Stomach (tissue), 9 donors: ENCODE data around the gene OTOGL. TPM values are rescaled to one million over a fixed set of nuclear protein-coding genes. Genes with fewer than 3 reads are reported as not detected.

ENCODE experiments used
- DNase-seq, 2 donors: peaks; one replicate each; pipeline versions ENCODE4 v3.0.0 to v3.0.0-alpha.2; 2013 to 2019
- H3K27ac ChIP-seq, 5 donors: fragments of 200-600 bp in 4 of 5; sonication (generic) in 4 of 5; one replicate each; pipeline ENCODE4 v1.5.1; 2013 to 2019; ENCODE audit warnings: mild to moderate bottlenecking in 1 of 5, moderate library complexity in 1 of 5
- H3K27me3 ChIP-seq, 3 donors: fragments of 200-600 bp; sonication (generic); one replicate each; pipeline ENCODE4 v1.5.1; 2017 to 2019; ENCODE audit warnings: mixed run types in 1 of 3
- H3K36me3 ChIP-seq, 4 donors: fragments of 200-600 bp; sonication (generic); 1 replicate in 3 of 4; 2 replicates in 1 of 4; pipeline ENCODE4 v1.5.1; 2016 to 2019
- H3K4me1 ChIP-seq, 4 donors: fragments of 200-600 bp; sonication (generic); one replicate each; pipeline ENCODE4 v1.5.1; 2016 to 2019
- H3K4me3 ChIP-seq, 4 donors: fragments of 200-600 bp; sonication (generic) in 3 of 4; one replicate each; pipeline ENCODE4 v1.5.1; 2016 to 2019; ENCODE audit warnings: mild to moderate bottlenecking in 1 of 4
- H3K9me3 ChIP-seq, 4 donors: fragments of 200-600 bp; sonication (generic); one replicate each; pipeline ENCODE4 v1.5.1; 2016 to 2019
- EP300 ChIP-seq: sonication (generic); formaldehyde crosslinking; IDR thresholded peaks from one replicate; pipeline ENCODE4 v1.6.1; 2017; ENCODE audit warnings: antibody characterized with exemption
- POLR2A ChIP-seq, 4 donors: fragments of 450-650 bp; IDR thresholded peaks; one replicate each; pipeline ENCODE4 v1.6.1; 2016; ENCODE audit warnings: antibody characterized with exemption in 4 of 4, control low read depth in 2 of 4, mild to moderate bottlenecking in 1 of 4, moderate library complexity in 1 of 4
- POLR2AphosphoS5 ChIP-seq, 3 donors: sonication (generic); formaldehyde crosslinking; IDR thresholded peaks; one replicate each; pipeline ENCODE4 v1.6.1; 2016; ENCODE audit warnings: antibody characterized with exemption in 3 of 3
- WGBS, 5 donors: extraction: QIAGEN DNeasy Blood & Tissue Kit in 3 of 5; methylation state at CpG; one replicate each; pipeline versions ENCODE4 v1.1.5 to v1.1.7; 2013 to 2018; 5-methylcytosine and 5-hydroxymethylcytosine counted together
- intact Hi-C: fragments of 100-400 bp; cut with DNase I; formaldehyde crosslinking; loops from one replicate; pipeline ENCODE4 v1.15.1; 2023; ENCODE audit warnings: low total_unique reads
- polyA plus RNA-seq, 3 donors: library from polyadenylated mRNA; stranded (reverse); fragments of 200-250 nt; gene quantifications; one replicate each; pipeline ENCODE4 v1.2.3, GENCODE V29; 2013
- total RNA-seq, 5 donors: library from RNA; depleted of rRNA; stranded (reverse); fragments of >200 nt; gene quantifications; one replicate each; pipeline versions ENCODE4 v1.1.0 to v1.2.3, GENCODE V29; 2014 to 2016
- TF ChIP-seq, protein P1 (sequence below), 7 experiments: fragments of 450-650 bp in 4 of 7; fragments of 200-600 bp in 3 of 7; sonication (generic) in 3 of 7; IDR thresholded peaks; one replicate each; pipeline ENCODE4 v1.5.1; 2016 to 2019; ENCODE audit warnings: antibody characterized with exemption in 7 of 7, control low read depth in 2 of 7, mild to moderate bottlenecking in 1 of 7
- donor health status: healthy with polysubstance abuse.
- donor health status: Bipolar disorder and iron deficiency.
- donor health status: healthy.

The OTOGL gene
- total and polyA plus RNA-seq, 8 donors: 0.58 to 1.7 (median 0.99) TPM; not detected in 4

DNA sequence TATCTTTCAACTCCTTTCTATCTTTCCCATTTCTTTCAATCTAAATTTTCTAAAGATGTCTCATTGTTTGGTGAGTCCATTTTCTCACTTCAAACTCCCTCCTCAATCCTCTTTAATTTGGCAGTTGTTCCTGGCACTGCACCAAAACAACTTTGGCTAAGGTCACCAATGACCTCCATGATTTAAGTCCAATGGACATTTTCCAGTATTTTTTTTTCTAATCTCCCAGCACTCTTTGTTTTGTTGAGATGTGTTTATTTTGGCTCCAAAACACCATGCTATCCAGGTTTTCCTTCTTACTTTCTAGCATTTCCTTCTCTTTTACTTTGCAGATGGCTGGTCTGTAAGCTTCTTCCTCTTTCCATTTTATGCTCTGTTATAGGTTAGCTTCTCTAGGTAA is 42.5 kb upstream of the OTOGL start:
- Histone ChIP-seq H3K27ac (no peak overlapping the region), H3K27me3 (no peaks in the 10 kb centered on the region), H3K4me3 (no peak overlapping the region), H3K4me1 (peaks cover 0 to 44% (median 14%) of the 10 kb centered on the region in 4 donors), H3K9me3 (no peaks in the 10 kb centered on the region), H3K36me3 (no peaks in the 10 kb centered on the region)
- peak; percentile 37 to 77 for DNase-seq
- TF ChIP-seq POLR2AphosphoS5 (IDR thresholded peaks at IDR 0.05) (peak in 2 of 3 donors; percentile 23 to 41), POLR2A (IDR thresholded peaks at IDR 0.05) (no peak)
- intact Hi-C loops: no loop called here

DNA sequence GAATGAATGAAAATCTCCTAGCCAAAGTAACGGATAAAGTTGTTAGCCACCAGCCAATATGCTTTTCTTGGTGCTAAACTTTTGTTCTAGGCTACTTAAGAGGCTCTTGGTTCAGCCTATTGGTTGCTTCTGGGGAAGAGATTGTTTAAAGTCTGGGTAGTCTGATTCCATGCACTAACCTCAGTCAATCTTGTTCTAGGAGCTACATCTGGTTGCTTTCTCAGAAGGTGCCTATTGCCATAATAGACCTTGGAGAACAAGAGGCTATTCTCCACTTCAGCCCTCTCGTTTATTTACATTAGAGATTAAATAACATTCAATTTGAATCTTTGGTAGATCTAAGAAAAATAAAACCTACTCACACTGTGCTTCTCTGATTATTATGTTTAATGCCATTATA is 40.8 kb upstream of the OTOGL start:
- TF ChIP-seq EP300 (no peak), POLR2AphosphoS5 (IDR thresholded peaks at IDR 0.05) (no peak)
- TF ChIP-seq, protein P1, sequence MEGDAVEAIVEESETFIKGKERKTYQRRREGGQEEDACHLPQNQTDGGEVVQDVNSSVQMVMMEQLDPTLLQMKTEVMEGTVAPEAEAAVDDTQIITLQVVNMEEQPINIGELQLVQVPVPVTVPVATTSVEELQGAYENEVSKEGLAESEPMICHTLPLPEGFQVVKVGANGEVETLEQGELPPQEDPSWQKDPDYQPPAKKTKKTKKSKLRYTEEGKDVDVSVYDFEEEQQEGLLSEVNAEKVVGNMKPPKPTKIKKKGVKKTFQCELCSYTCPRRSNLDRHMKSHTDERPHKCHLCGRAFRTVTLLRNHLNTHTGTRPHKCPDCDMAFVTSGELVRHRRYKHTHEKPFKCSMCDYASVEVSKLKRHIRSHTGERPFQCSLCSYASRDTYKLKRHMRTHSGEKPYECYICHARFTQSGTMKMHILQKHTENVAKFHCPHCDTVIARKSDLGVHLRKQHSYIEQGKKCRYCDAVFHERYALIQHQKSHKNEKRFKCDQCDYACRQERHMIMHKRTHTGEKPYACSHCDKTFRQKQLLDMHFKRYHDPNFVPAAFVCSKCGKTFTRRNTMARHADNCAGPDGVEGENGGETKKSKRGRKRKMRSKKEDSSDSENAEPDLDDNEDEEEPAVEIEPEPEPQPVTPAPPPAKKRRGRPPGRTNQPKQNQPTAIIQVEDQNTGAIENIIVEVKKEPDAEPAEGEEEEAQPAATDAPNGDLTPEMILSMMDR (IDR thresholded peaks at IDR 0.05): no peak
- intact Hi-C loops: no loop called here
- H3K4me3 ChIP-seq: no peak overlapping the region
- no peaks in the 10 kb centered on the region for H3K27me3 ChIP-seq
- WGBS, 5 donors: 24 to 50% (median 38%) methylated on average over 2 of the region's 2 CpGs
- H3K9me3 ChIP-seq: no peaks in the 10 kb centered on the region
- no peaks in the 10 kb centered on the region for H3K36me3 ChIP-seq
- DNase-seq: no peak
- H3K27ac ChIP-seq: no peak overlapping the region
- H3K4me1 ChIP-seq: peaks cover 0 to 29% (median 14%) of the 10 kb centered on the region in 4 donors

DNA sequence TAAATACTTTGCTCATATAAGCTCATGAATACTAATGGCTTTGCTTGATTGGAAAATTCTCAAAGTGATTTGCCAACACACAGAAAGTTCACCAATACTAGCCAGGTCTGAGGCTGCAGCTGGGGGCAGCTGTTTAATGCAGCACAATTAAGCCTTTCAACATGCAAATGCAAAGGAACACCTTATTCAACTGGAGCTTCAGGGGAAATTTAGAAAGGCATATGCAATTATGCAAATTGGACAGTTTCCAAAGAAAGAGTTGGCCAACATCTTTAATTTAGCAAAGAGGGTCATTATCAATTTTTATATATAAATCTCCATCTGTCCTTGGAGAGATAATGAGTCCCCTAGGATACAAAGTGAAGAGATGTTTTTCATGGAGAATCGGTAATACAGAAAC is 40.2 kb upstream of the OTOGL start:
- no peak for TF ChIP-seq EP300
- no peak for TF ChIP-seq POLR2A (IDR thresholded peaks at IDR 0.05)
- TF ChIP-seq, protein P1 (IDR thresholded peaks at IDR 0.05): no peak
- TF ChIP-seq POLR2AphosphoS5 (IDR thresholded peaks at IDR 0.05): no peak
- WGBS, 5 donors: 79 to 89% (median 87%) methylated on average over 1 of the region's 1 CpG
- H3K27ac ChIP-seq: no peak overlapping the region
- H3K36me3 ChIP-seq: no peaks in the 10 kb centered on the region
- no peak overlapping the region for H3K4me3 ChIP-seq
- no peaks in the 10 kb centered on the region for H3K9me3 ChIP-seq
- intact Hi-C loops: no loop called here
- H3K27me3 ChIP-seq: no peaks in the 10 kb centered on the region
- peaks cover 0 to 29% (median 14%) of the 10 kb centered on the region in 4 donors for H3K4me1 ChIP-seq
- DNase-seq: no peak

DNA sequence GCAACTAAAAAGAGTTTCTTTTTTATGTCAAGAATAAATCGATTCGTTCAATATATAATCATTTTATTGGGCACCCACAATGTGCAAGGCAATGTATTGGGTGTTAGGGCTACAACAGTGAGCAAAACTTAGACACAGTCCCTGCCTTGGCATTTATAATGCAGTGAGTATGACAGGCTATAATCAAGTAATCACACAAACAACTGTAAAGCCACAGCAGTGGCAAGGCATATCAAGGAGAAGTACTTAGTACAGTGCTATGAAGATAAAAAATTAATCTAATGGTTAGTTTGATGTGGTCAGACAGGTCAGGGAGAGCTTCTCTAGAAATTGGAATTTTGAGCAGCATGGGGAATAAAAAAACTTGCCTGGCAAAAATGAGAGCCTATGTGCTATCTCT is 39.5 kb upstream of the OTOGL start:
- 46 to 95% (median 69%) methylated on average over 2 of the region's 2 CpGs for WGBS, 5 donors
- intact Hi-C loops: no loop called here
- no peaks in the 10 kb centered on the region for H3K27me3 ChIP-seq
- no peaks in the 10 kb centered on the region for H3K9me3 ChIP-seq
- H3K4me1 ChIP-seq: peaks cover 0 to 29% (median 14%) of the 10 kb centered on the region in 4 donors
- H3K4me3 ChIP-seq: no peak overlapping the region
- TF ChIP-seq EP300 (no peak), POLR2AphosphoS5 (IDR thresholded peaks at IDR 0.05) (no peak), POLR2A (IDR thresholded peaks at IDR 0.05) (no peak)
- TF ChIP-seq, protein P1 (IDR thresholded peaks at IDR 0.05): no peak
- H3K27ac ChIP-seq: no peak overlapping the region
- no peak for DNase-seq
- no peaks in the 10 kb centered on the region for H3K36me3 ChIP-seq

DNA sequence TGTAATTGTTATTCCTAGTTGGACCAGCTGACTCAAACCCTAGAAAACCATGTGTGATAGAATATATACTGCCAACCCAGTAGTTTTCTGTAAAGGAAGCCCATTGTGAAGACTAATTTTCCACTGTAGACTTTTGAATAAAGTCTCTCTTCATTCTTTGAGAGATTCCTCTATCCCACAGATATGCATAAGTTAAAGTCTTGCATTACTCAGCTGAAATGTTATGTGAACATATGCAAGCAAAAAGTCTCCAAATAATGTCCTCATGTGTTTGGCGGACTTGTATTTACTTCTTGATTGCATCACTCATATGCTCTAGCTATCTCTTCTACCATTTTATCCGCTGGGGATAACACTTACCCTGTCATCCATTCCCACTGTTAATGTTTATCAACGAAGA is 35.1 kb upstream of the OTOGL start:
- WGBS, 5 donors: 82 to 89% (median 85%) methylated on average over 3 of the region's 3 CpGs
- intact Hi-C loops: no loop called here
- Histone ChIP-seq H3K4me3 (no peak overlapping the region), H3K9me3 (no peaks in the 10 kb centered on the region), H3K27me3 (no peaks in the 10 kb centered on the region), H3K27ac (no peak overlapping the region), H3K36me3 (no peaks in the 10 kb centered on the region), H3K4me1 (peaks cover 0 to 2% (median under 1%) of the 10 kb centered on the region in 4 donors)
- TF ChIP-seq POLR2AphosphoS5 (IDR thresholded peaks at IDR 0.05) (no peak), EP300 (no peak), POLR2A (IDR thresholded peaks at IDR 0.05) (no peak)
- TF ChIP-seq, protein P1 (IDR thresholded peaks at IDR 0.05): no peak
- no peak for DNase-seq
